SU-DHL-6 (cell line): ENCODE measurements around the gene HDAC2.

Experiments used
- H2AFZ ChIP-seq: fragments of 200-600 bp; sonication (generic); 2 replicates; pipeline ENCODE4 v1.6.1; 2014; ENCODE audit warnings: low read depth, mild to moderate bottlenecking, moderate library complexity, mixed read lengths, antibody characterized with exemption, low read length; ENCODE audit not compliant: severe bottlenecking
- H3F3A ChIP-seq: fragments of 200-600 bp; shearing (Covaris generic); 2 replicates; pipeline ENCODE4 v1.6.0; 2016; ENCODE audit warnings: antibody characterized with exemption, mild to moderate bottlenecking; ENCODE audit not compliant: insufficient read depth
- H3K27ac ChIP-seq: fragments of 200-600 bp; sonication (generic); 2 replicates; pipeline ENCODE4 v1.5.1; 2016; ENCODE audit warnings: low read depth, mild to moderate bottlenecking, low read length, moderate library complexity, mixed read lengths
- H3K27me3 ChIP-seq: fragments of 200-600 bp; sonication (generic), shearing (Covaris generic); 2 replicates; pipeline ENCODE4 v1.6.0; 2014; ENCODE audit warnings: mild to moderate bottlenecking, low read length
- H3K36me3 ChIP-seq: fragments of 200-600 bp; sonication (generic); 2 replicates; pipeline ENCODE4 v1.6.1; 2014; ENCODE audit warnings: mild to moderate bottlenecking, low read length, mixed read lengths
- H3K4me2 ChIP-seq: fragments of 300-600, 200-600 bp; shearing (Covaris generic), sonication (generic); 2 replicates; pipeline ENCODE4 v1.6.0; 2014; ENCODE audit warnings: low read length, low read depth, mild to moderate bottlenecking; ENCODE audit not compliant: poor library complexity, severe bottlenecking
- H3K4me3 ChIP-seq: fragments of 200-600 bp; sonication (generic); 2 replicates; pipeline ENCODE4 v1.5.1; 2014; ENCODE audit warnings: antibody characterized with exemption, low read length, mild to moderate bottlenecking, mixed read lengths; ENCODE audit not compliant: insufficient read depth, poor library complexity, severe bottlenecking
- H3K79me2 ChIP-seq: fragments of 200-600 bp; sonication (generic); 2 replicates; pipeline ENCODE4 v1.6.1; 2014; ENCODE audit warnings: mild to moderate bottlenecking, low read length, moderate library complexity; ENCODE audit not compliant: insufficient read depth
- H3K9ac ChIP-seq: fragments of 200-600 bp; sonication (generic); 2 replicates; pipeline ENCODE4 v1.7.0; 2014; ENCODE audit warnings: mild to moderate bottlenecking, low read length
- H3K9me2 ChIP-seq: fragments of 200-600 bp; sonication (generic); replicated peaks from 2 replicates; pipeline ENCODE4 v1.6.1; 2014; ENCODE audit warnings: low read length; ENCODE audit not compliant: insufficient read depth
- H3K9me3 ChIP-seq: fragments of 200-600 bp; sonication (generic); 2 replicates; pipeline ENCODE4 v1.6.1; 2014; ENCODE audit warnings: low read length, mixed read lengths; ENCODE audit not compliant: insufficient read depth
- H4K20me1 ChIP-seq: fragments of 200-600 bp; sonication (generic); 2 replicates; pipeline ENCODE4 v1.6.1; 2014; ENCODE audit warnings: low read depth, mild to moderate bottlenecking, antibody characterized with exemption, low read length, moderate library complexity, mixed read lengths
- EZH2phosphoT487 ChIP-seq: fragments of 200-600 bp; sonication (generic), shearing (Covaris generic); conservative IDR thresholded peaks from 2 replicates; pipeline ENCODE4 v1.6.1; 2018; ENCODE audit warnings: mild to moderate bottlenecking, antibody characterized with exemption, low read length, moderate library complexity, mixed read lengths
- TF ChIP-seq, protein P1 (sequence below): fragments of 200-600 bp; sonication (generic); IDR thresholded peaks from one replicate; pipeline ENCODE4 v1.5.1; 2017; ENCODE audit warnings: antibody characterized with exemption, mild to moderate bottlenecking, low read length, moderate library complexity; ENCODE audit not compliant: insufficient read depth, poor library complexity, severe bottlenecking

The HDAC2 gene

GRCh38 chr6:113888493-113888892, 82.5 kb downstream of the HDAC2 start:
- H3K36me3 ChIP-seq, result no peaks in the 10 kb centered on the region
- H3K4me2 ChIP-seq, result no peak overlapping the region
- no peaks in the 10 kb centered on the region for H3K27me3 ChIP-seq
- no peak overlapping the region for H3K27ac ChIP-seq
- TF ChIP-seq, protein P1, sequence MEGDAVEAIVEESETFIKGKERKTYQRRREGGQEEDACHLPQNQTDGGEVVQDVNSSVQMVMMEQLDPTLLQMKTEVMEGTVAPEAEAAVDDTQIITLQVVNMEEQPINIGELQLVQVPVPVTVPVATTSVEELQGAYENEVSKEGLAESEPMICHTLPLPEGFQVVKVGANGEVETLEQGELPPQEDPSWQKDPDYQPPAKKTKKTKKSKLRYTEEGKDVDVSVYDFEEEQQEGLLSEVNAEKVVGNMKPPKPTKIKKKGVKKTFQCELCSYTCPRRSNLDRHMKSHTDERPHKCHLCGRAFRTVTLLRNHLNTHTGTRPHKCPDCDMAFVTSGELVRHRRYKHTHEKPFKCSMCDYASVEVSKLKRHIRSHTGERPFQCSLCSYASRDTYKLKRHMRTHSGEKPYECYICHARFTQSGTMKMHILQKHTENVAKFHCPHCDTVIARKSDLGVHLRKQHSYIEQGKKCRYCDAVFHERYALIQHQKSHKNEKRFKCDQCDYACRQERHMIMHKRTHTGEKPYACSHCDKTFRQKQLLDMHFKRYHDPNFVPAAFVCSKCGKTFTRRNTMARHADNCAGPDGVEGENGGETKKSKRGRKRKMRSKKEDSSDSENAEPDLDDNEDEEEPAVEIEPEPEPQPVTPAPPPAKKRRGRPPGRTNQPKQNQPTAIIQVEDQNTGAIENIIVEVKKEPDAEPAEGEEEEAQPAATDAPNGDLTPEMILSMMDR, result no peak
- TF ChIP-seq EZH2phosphoT487, result no peak
- H3K9ac ChIP-seq, result no peak overlapping the region
- H3K9me3 ChIP-seq, result no peaks in the 10 kb centered on the region
- no peak overlapping the region for H2AFZ ChIP-seq
- no peaks in the 10 kb centered on the region for H3K9me2 ChIP-seq
- H4K20me1 ChIP-seq, result no peaks in the 10 kb centered on the region
- no peak overlapping the region for H3K4me3 ChIP-seq
- no peaks in the 10 kb centered on the region for H3F3A ChIP-seq
- no peaks in the 10 kb centered on the region for H3K79me2 ChIP-seq

DNA sequence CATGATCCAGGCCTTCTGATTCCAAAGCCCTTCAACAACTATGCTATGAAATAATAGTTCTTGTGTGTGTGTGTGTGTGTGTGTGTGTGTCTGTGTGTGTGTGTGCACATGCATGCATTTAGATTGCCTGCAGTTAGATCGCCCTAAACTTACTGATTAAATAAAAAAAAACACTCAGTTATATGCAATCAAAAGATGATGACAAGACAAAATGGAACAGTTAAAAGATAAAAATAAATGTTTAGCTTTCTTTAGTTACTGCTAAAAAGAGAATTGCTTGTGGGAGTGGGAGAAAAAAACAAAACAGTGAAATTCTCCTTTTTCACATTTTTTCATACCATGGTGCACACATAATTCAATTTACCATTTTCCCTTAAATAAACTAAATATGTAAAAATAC, 84.4 kb downstream of the HDAC2 start:
- no peak overlapping the region for H3K27ac ChIP-seq
- H3K9me2 ChIP-seq, result no peaks in the 10 kb centered on the region
- H3K9me3 ChIP-seq, result no peaks in the 10 kb centered on the region
- no peak overlapping the region for H3K4me2 ChIP-seq
- no peak overlapping the region for H3K9ac ChIP-seq
- H3K79me2 ChIP-seq, result no peaks in the 10 kb centered on the region
- H3F3A ChIP-seq, result no peaks in the 10 kb centered on the region
- H3K4me3 ChIP-seq, result no peak overlapping the region
- no peak for TF ChIP-seq EZH2phosphoT487
- TF ChIP-seq, protein P1, result no peak
- H3K36me3 ChIP-seq, result no peaks in the 10 kb centered on the region
- H2AFZ ChIP-seq, result no peak overlapping the region
- no peaks in the 10 kb centered on the region for H4K20me1 ChIP-seq
- H3K27me3 ChIP-seq, result no peaks in the 10 kb centered on the region

DNA sequence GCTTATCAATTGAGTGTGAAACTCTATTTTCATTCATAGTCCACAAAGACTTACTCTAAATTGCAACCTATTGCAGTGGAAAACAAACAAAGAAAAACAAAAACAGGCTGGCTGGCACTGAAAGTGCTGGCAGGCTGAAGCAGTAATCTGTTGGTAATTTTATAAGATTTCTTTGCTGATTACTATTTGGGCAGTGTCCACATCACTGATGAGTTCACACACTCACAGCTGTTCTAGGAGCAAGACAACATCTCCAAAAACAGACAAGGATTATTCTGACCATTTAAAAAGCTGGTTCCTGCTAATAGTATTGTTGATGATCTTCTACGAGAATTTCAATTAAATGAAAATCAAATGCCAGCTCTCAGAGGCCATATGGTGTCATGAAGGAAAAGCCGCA, 86.9 kb downstream of the HDAC2 start:
- Histone ChIP-seq H4K20me1 (no peaks in the 10 kb centered on the region), H3K9me2 (no peaks in the 10 kb centered on the region), H3K36me3 (no peaks in the 10 kb centered on the region), H3K27ac (no peak overlapping the region), H3K9me3 (no peaks in the 10 kb centered on the region), H3K27me3 (no peaks in the 10 kb centered on the region), H2AFZ (no peak overlapping the region), H3K79me2 (no peaks in the 10 kb centered on the region), H3F3A (no peaks in the 10 kb centered on the region), H3K9ac (no peak overlapping the region), H3K4me2 (no peak overlapping the region), H3K4me3 (no peak overlapping the region)
- TF ChIP-seq, protein P1, result no peak
- TF ChIP-seq EZH2phosphoT487, result no peak
